K562 (cell line): ENCODE measurements around the gene RASAL1. TPM values are rescaled to one million over a fixed set of nuclear protein-coding genes. Genes with fewer than 3 reads are reported as not detected.

Experiments used
- ATAC-seq: fragments of 200-7000 bp; cut with Tn5 transposase; 3 replicates; pipeline ENCODE4 v1.9.1; 2020; ENCODE audit warnings: moderate library complexity
- BruUV-seq: library from RNA; stranded (reverse); fragments of 400-500 nt; replicated peaks from 2 replicates; lab custom pipeline; 2021; lab: Mats Ljungman, UMichigan
- CTCF ChIA-PET: fragments of 300-600 bp; formaldehyde crosslinking; extraction: SDS; loops from one replicate; lab custom pipeline; 2021; ENCODE audit warnings: low intra/inter-chr PET ratio; lab: Yijun Ruan, JAX
- POLR2A ChIA-PET: fragments of 300-600, 350-650 bp; sonication (Branson Sonifier 250); formaldehyde crosslinking; extraction: SDS; loops from one replicate; lab custom pipeline; 2021; ENCODE audit warnings: antibody characterized with exemption, inconsistent platforms; lab: Yijun Ruan, JAX
- DNase-seq, 4 experiments: peaks; one replicate each; pipeline versions ENCODE4 v3.0.0 to v3.0.0-alpha.2; 2011 to 2018; ENCODE audit warnings: low spot score in 3 of 4, mixed read lengths in 3 of 4; ENCODE audit errors: extremely low read depth in 1 of 4
- FAIRE-seq: peaks from 2 replicates; lab custom pipeline; 2011; peaks lifted over from hg19 to GRCh38; lab: Jason Lieb, UNC
- H2AFZ ChIP-seq: 2 replicates; pipeline ENCODE4 v1.6.0; 2011; ENCODE audit warnings: low read depth, low read length, control low read depth, inconsistent platforms
- H3K27ac ChIP-seq: fragments of 200-600 bp; 3 replicates; pipeline ENCODE4 v1.8.0; 2011; ENCODE audit warnings: low read depth, mild to moderate bottlenecking, control low read depth, inconsistent platforms, low read length, moderate library complexity, mixed read lengths; ENCODE audit errors: extremely low read depth
- H3K27me3 ChIP-seq, 2 experiments: fragments of 300-600 bp in 1 of 2; 2 replicates in 1 of 2; 3 replicates in 1 of 2; pipeline versions ENCODE4 v1.6.0 to v1.8.0; 2011; ENCODE audit warnings: inconsistent platforms in 2 of 2, low read length in 2 of 2, mild to moderate bottlenecking in 1 of 2, mixed read lengths in 1 of 2, moderate library complexity in 1 of 2; ENCODE audit not compliant: control insufficient read depth in 2 of 2, insufficient read depth in 2 of 2
- H3K36me3 ChIP-seq: fragments of 300-600 bp; 3 replicates; pipeline ENCODE4 v1.8.0; 2011; ENCODE audit warnings: mild to moderate bottlenecking, low read length, inconsistent platforms; ENCODE audit not compliant: control insufficient read depth, insufficient read depth
- H3K4me1 ChIP-seq, 2 experiments: fragments of 200-600 bp in 1 of 2; replicated peaks in 1 of 2; 2 replicates in 1 of 2; 3 replicates in 1 of 2; pipeline versions ENCODE4 v1.5.1 to v1.8.0; 2011; ENCODE audit warnings: inconsistent platforms in 2 of 2, low read length in 2 of 2, mild to moderate bottlenecking in 1 of 2, mixed read lengths in 1 of 2, moderate library complexity in 1 of 2; ENCODE audit not compliant: control insufficient read depth in 2 of 2, insufficient read depth in 2 of 2
- H3K4me2 ChIP-seq: 2 replicates; pipeline ENCODE4 v1.6.1; 2011; ENCODE audit warnings: low read length, control low read depth, inconsistent platforms, mixed read lengths; ENCODE audit not compliant: insufficient read depth
- H3K4me3 ChIP-seq: fragments of 200-600 bp; sonication (generic), shearing (Covaris generic); 2 replicates; pipeline ENCODE4 v1.5.1; 2016; ENCODE audit warnings: control low read depth, inconsistent platforms
- H3K79me2 ChIP-seq: fragments of 200-600 bp; 3 replicates; pipeline ENCODE4 v1.8.0; 2011; ENCODE audit warnings: low read length, inconsistent platforms; ENCODE audit not compliant: control insufficient read depth, insufficient read depth
- H3K9ac ChIP-seq, 2 experiments: 2 replicates each; pipeline versions ENCODE4 v1.6.0 to v1.6.1; 2011; ENCODE audit warnings: low read depth in 2 of 2, low read length in 2 of 2, control low read depth in 1 of 2, inconsistent platforms in 1 of 2, mild to moderate bottlenecking in 1 of 2, mixed read lengths in 1 of 2; ENCODE audit not compliant: insufficient read depth in 1 of 2
- H3K9me1 ChIP-seq: one replicate; pipeline ENCODE4 v1.6.0; 2011; ENCODE audit warnings: inconsistent platforms, mild to moderate bottlenecking, low read length, moderate library complexity; ENCODE audit not compliant: control insufficient read depth, insufficient read depth
- H3K9me3 ChIP-seq: replicated peaks from 2 replicates; pipeline ENCODE4 v1.5.1; 2011; ENCODE audit warnings: low read depth, low read length, inconsistent platforms; ENCODE audit not compliant: control insufficient read depth, insufficient read depth
- H4K20me1 ChIP-seq: replicated peaks from 2 replicates; pipeline ENCODE4 v1.6.1; 2011; ENCODE audit warnings: low read length, inconsistent platforms, mixed read lengths; ENCODE audit not compliant: control insufficient read depth, insufficient read depth
- BCL6 ChIP-seq: fragments of 250-450 bp; sonication (Bioruptor Pico); IDR thresholded peaks from 2 replicates; pipeline ENCODE4 v1.4.0; 2020
- CHD4 ChIP-seq: fragments of 200-600 bp; sonication (generic); IDR thresholded peaks from 3 replicates; pipeline ENCODE4 v1.6.1; 2012; ENCODE audit warnings: low read depth, mild to moderate bottlenecking, mixed read lengths, low read length, inconsistent platforms; ENCODE audit not compliant: insufficient read depth, insufficient replicate concordance, poor library complexity, severe bottlenecking
- FOXK1 ChIP-seq: sonication (generic); formaldehyde crosslinking; IDR thresholded peaks from 2 replicates; pipeline ENCODE4 v1.8.0; 2022; ENCODE audit warnings: missing genetic modification reagents, mild to moderate bottlenecking, borderline replicate concordance
- FUS ChIP-seq: fragments of 200-400 bp; formaldehyde crosslinking; optimal IDR thresholded peaks from 2 replicates; pipeline ENCODE3; 2017; ENCODE audit warnings: low read depth, low read length
- MXD1 ChIP-seq: fragments of 250-450 bp; sonication (Bioruptor Pico); IDR thresholded peaks from 2 replicates; pipeline ENCODE4 v1.8.0; 2021; ENCODE audit warnings: borderline replicate concordance, mild to moderate bottlenecking, moderate library complexity; ENCODE audit not compliant: poor library complexity, severe bottlenecking
- PCBP1 ChIP-seq: fragments of 200-400 bp; formaldehyde crosslinking; IDR thresholded peaks from 2 replicates; pipeline ENCODE4 v1.6.1; 2018; ENCODE audit warnings: mild to moderate bottlenecking, low read depth, low read length; ENCODE audit not compliant: poor library complexity, severe bottlenecking
- SRSF3 ChIP-seq: fragments of 200-400 bp; formaldehyde crosslinking; IDR thresholded peaks from 2 replicates; pipeline ENCODE4 v1.6.1; 2016; ENCODE audit warnings: mild to moderate bottlenecking, low read length, moderate library complexity; ENCODE audit not compliant: insufficient read depth
- ZNF133 ChIP-seq: fragments of 250-450 bp; sonication (Bioruptor Pico); IDR thresholded peaks from 2 replicates; pipeline ENCODE4 v1.4.0; 2020; ENCODE audit warnings: mild to moderate bottlenecking
- ZNF316 ChIP-seq: fragments of 450-650 bp; IDR thresholded peaks from 2 replicates; pipeline ENCODE4 v1.6.1; 2016
- ZNF384 ChIP-seq: IDR thresholded peaks from 2 replicates; pipeline ENCODE4 v1.6.1; 2012; ENCODE audit warnings: low read depth, low read length, improper control_type of control experiment
- WGBS: fragments of 100-300 bp; shearing (Covaris generic); methylation state at CpG from one replicate; pipeline ENCODE4 v1.1.6; 2016; ENCODE audit warnings: low coverage, mixed read lengths; ENCODE audit not compliant: insufficient coverage; ENCODE audit errors: missing lambda C conversion rate; 5-methylcytosine and 5-hydroxymethylcytosine counted together
- in situ Hi-C: fragments of 300-500 bp; cut with MboI; formaldehyde crosslinking; loops from 4 replicates; pipeline ENCODE4 v1.15.0; 2018; ENCODE audit warnings: inconsistent platforms, mixed read lengths
- intact Hi-C: fragments of 100-400 bp; cut with micrococcal nuclease; formaldehyde crosslinking; loops from 2 replicates; pipeline ENCODE4 v1.14.2; 2022
- polyA plus RNA-seq, 8 experiments: library from polyadenylated mRNA; depleted of rRNA in 4 of 8; stranded (reverse) in 5 of 8; unstranded in 3 of 8; fragments of >200 nt; fragmentation: Nextera tagmentation in 2 of 8; fragmentation: Illumina TruSeq in 1 of 8; extraction: Ambion mirVana in 2 of 8; extraction: Trizol in 1 of 8; gene quantifications; 2 replicates each; pipeline versions ENCODE4 v1.2.1 to v1.2.3, GENCODE V29; 2011 to 2014; ENCODE audit warnings: inconsistent platforms in 1 of 8, missing spikeins in 1 of 8
- total RNA-seq, 7 experiments: library from RNA; depleted of rRNA in 6 of 7; stranded (reverse); fragments of >200 nt in 6 of 7; fragmentation: Illumina TruSeq in 2 of 7; extraction: Trizol in 2 of 7; gene quantifications; 2 replicates each; pipeline versions ENCODE4 v1.2.1 to v1.2.3, GENCODE V29; 2011 to 2021; ENCODE audit warnings: low replicate concordance in 1 of 7

RASAL1 gene
- total and polyA plus RNA-seq, 9 of the 15 experiments (the other 6 are each of a cell fraction or from before 2014, with no cell fraction given): 0.06 to 0.16 (median 0.14) TPM; not detected in 6

- ChIA-PET CTCF (no interaction called here), POLR2A (no interaction called here)
- Histone ChIP-seq H3K9ac (no peak overlapping the region), H3K36me3 (no peaks in the 10 kb centered on the region), H3K4me2 (no peak overlapping the region), H3K4me1 (peaks cover 0 to 6% of the 10 kb centered on the region in 2 experiments; a peak in 1 of 5 replicates), H3K9me3 (no peaks in the 10 kb centered on the region), H3K79me2 (no peaks in the 10 kb centered on the region), H2AFZ (no peak overlapping the region), H3K27me3 (peaks cover 7 to 23% of the 10 kb centered on the region in 2 experiments; a peak in 3 of 5 replicates), H4K20me1 (no peaks in the 10 kb centered on the region; the same call in 1 of the 2 replicates), H3K9me1 (no peaks in the 10 kb centered on the region), H3K27ac (no peak overlapping the region), H3K4me3 (no peak overlapping the region)
- no TSS peak for BruUV-seq
- in situ Hi-C loops (no loop called here), intact Hi-C loops (no loop called here)
- ATAC-seq (no peak), FAIRE-seq (no peak), DNase-seq (no peak)
- WGBS: 0% methylated on average over 9 of the region's 9 CpGs
- no peak for TF ChIP-seq ZNF384
- TF ChIP-seq BCL6: no peak
- TF ChIP-seq ZNF133 (CRISPR knock-in tag): no peak
- TF ChIP-seq FOXK1: no peak
- no peak for TF ChIP-seq PCBP1
- TF ChIP-seq CHD4: no peak
- no peak for TF ChIP-seq FUS
- TF ChIP-seq MXD1 (CRISPR knock-in tag): no peak
- no peak for TF ChIP-seq SRSF3
- TF ChIP-seq ZNF316: no peak
Observed at GRCh38 chr12:113082486-113083148, 52.9 kb downstream of the RASAL1 start.
